NCI-H187 treated with DMSO at 0.1 percent for 48 hours (cell line): Measurements from ENCODE around the gene PRPF31.

Experiments
- DNase-seq: peaks from one replicate; lab custom pipeline; 2025; lab: John Stamatoyannopoulos, UW

The PRPF31 gene

GRCh38 chr19:54141356-54141755, 25.8 kb downstream of the PRPF31 start:
- no peak for DNase-seq

- no peak for DNase-seq
Measured at GRCh38 chr19:54142166-54142780, 26.7 kb downstream of the PRPF31 start.

GRCh38 chr19:54145541-54146158, 30.1 kb downstream of the PRPF31 start:
- DNase-seq = no peak

DNA sequence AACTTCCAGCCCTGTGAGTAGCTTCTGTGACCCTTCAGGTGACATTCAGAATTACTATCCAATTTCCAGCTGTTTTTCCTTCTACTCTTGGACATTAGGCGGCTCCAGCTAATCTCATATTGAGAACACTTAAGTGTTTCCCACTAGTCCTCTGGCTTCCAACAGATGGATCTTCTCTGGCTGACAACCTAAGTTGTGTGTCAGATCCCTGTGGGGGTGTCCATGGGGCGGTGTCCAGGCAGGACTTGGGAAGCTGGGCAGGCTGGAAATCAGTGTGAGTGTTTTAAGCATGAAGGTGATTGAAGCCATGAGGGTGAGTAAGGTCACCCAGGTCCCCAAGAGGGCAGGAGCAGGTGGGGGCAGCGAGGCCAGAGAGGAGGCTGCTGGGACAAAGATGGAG, 32.1 kb downstream of the PRPF31 start:
- DNase-seq = no peak

DNA sequence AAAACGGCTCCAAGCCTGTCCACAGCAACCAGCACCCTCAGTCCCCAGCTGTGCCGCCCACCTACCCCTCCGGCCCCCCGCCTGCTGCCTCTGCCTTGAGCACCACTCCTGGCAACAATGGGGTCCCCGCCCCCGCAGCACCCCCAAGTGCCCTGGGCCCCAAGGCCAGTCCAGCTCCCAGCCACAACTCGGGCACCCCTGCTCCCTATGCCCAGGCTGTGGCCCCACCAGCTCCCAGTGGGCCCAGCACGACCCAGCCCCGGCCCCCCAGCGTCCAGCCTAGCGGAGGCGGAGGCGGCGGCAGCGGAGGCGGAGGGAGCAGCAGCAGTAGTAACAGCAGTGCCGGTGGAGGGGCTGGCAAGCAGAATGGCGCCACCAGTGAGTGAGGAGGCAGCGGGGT, 32.6 kb downstream of the PRPF31 start:
- DNase-seq = no peak

DNA sequence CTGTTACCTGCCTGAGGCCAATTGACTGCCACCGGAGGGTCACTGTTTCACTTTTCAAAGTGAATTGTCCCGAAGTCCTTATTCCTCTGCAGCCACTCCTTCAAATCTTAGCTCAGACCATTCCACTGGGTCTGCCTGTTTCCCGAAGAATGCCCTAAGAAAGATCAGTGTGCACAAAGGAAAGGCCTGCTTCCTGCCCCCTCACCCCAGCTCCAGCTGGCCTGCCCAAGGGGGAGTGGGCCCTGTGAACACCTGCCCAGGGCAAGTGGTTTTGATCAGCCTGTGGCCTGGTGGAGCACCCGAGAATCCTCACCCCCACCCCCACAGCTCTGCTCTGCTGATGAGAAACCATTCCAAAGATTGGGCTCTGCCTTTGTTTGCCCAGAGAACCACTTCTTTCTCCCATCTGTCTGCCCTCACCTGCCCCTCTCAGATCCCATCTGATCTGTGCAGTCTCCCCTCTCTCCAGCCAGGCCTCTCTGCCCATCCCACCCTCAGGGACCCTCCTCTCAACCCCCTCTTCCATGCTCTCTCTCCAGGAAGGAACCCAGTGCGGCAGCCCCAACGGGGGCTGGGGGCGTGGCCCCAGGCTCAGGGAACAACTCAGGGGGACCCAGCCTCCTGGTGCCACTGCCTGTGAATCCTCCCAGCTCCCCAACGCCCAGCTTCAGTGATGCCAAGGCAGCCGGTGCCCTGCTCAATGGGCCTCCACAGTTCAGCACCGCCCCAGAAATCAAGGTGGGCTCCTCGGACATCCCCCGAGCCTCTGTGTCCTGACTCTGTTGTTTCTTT, 33.7 kb downstream of the PRPF31 start:
- no peak for DNase-seq

- no peak for DNase-seq
Measured at GRCh38 chr19:54151362-54152035, 35.9 kb downstream of the PRPF31 start.

DNA sequence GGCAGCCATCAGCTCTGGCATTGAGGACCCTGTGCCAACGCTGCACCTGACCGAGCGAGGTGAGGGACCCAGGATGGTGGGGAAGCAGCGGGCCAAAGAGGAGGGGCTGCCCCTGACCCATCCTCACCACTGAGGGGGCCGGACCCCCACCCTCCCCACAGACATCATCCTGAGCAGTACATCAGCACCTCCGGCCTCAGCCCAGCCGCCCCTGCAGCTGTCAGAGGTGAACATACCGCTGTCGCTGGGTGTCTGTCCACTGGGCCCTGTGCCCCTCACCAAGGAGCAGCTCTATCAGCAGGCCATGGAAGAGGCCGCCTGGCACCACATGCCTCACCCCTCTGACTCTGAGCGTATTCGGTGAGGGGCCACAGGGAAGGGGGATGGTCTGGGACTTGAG, 36.7 kb downstream of the PRPF31 start:
- DNase-seq = no peak

DNA sequence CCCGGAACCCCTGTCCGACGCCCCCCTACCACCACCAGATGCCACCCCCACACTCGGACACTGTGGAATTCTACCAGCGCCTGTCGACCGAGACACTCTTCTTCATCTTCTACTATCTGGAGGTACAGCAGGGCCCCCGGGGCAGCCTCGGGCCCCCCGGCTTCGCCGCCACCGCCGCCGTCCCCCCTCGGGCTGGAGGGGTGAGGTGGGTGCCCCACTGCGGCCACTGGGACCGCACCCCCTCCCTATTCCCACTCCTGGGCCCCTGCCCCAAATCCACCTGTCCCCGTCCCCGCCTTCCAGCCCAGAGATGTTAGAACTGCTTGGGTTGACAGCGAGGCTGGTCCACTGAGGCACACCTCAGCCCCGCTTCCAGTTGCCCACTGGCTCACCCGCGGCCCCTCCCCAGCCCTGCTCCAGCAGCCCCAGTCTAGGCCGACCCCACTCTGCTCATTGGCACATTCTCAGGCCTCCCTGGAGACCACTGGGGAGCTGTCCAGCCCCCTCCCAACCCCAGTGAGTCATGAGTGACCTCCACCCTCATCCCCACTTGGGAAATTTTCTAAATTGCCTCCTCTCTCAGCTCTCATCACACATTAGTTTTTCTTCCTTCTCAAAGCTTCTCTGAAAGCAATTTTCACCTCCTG, 37.4 kb downstream of the PRPF31 start:
- DNase-seq = no peak

DNA sequence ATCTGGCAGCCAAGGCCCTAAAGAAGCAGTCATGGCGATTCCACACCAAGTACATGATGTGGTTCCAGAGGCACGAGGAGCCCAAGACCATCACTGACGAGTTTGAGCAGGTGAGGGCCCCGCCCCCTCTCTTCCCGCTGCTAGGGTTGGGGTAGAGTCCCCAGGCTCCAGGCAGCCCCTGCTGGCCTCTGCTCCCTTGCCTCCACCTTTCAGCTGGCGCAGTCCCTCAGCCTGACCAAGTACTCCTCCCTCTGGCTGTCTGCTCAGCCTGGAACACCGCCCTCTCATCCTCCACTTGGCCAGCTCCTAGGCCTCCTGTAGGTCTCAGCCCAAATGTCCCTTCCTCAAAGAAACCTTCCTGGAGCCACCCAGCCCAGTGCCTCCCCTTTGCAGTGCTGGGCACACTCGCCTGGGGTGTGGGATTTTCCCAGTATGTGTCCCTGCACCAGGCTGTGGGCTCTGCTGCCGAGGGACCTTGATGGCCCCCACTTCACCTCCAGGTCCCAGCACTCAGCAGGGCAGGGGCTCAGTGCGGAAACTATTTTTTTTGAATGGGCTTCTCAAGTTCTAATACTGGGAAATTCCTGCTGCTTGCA, 38.3 kb downstream of the PRPF31 start:
- no peak for DNase-seq

DNA sequence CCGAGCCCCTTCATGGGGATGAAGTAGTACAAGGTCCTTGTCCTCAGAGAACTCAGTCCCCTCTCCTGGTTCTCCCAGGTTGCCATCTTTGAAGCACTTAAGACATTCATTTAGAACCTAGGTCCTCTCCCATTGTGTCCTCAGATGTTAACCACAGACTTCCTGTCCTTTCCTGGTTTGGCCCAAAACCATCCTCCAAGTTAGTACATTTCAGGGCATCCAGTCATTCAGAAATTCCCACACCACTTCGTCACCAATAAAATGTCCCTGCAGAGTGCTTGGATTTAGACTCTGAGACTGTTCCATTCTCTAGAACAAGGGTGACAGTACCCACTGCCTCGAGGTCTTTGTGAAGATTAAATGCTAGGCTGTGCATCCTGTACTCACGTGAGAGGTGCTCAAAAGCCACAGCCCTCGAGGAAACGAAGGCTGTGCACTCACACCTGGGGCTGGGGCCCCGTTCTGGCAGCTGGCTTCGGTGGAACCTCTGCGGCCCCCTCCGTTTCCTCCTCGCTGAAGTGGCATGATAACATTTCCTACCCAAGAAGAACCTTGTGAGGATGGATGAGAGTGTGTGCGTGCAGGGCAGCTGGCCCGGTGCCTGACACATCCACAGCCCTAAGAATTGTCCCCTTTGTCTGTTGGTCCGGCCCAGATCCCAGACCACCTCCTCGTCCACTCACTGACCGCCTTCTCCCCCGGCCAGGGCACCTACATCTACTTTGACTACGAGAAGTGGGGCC, 39.2 kb downstream of the PRPF31 start:
- DNase-seq = no peak

DNA sequence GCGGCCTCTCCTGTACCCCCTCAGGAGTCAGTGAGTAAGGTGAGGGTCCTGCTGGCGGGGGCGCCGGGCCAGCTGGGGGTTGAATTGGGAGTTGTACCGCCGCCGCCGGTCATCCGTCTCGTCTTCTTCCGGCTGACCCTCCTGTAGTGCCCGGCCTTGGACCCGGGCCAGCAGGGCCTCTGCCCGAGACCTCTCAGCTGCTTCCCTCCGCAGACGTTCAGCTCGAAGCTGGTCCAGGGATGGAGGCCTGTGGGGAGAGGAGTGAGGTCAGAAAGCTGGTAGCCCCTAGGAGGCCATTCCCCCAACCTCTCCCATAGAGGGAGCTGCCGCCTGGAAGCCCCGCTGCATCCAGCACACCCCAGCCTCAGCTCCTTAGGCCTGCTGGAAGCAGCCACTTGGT, 40.1 kb downstream of the PRPF31 start:
- no peak for DNase-seq

- DNase-seq = no peak
Measured at GRCh38 chr19:54156490-54156889, 40.9 kb downstream of the PRPF31 start.

DNA sequence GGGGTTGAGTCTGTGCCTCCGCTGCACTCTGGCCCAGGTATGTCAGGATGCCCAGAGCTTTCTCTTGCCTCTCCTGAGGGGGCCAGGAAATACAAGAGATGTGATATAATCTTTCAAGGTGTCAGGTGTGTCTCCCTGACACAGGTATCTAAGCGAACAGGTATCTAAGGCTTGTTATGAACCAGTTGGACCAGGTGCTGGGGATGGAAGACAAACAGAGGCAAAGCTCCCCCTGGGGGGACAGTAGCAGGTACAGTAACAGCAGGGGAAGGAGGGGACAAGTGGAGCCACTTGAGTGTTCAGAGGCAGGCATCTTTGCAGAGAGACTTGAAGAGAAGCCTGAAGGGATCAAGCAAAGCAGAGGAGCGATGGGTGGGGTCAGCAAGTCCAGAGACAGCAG, 41.4 kb downstream of the PRPF31 start:
- no peak for DNase-seq

- no peak for DNase-seq
Measured at GRCh38 chr19:54158812-54159351, 43.3 kb downstream of the PRPF31 start.

DNA sequence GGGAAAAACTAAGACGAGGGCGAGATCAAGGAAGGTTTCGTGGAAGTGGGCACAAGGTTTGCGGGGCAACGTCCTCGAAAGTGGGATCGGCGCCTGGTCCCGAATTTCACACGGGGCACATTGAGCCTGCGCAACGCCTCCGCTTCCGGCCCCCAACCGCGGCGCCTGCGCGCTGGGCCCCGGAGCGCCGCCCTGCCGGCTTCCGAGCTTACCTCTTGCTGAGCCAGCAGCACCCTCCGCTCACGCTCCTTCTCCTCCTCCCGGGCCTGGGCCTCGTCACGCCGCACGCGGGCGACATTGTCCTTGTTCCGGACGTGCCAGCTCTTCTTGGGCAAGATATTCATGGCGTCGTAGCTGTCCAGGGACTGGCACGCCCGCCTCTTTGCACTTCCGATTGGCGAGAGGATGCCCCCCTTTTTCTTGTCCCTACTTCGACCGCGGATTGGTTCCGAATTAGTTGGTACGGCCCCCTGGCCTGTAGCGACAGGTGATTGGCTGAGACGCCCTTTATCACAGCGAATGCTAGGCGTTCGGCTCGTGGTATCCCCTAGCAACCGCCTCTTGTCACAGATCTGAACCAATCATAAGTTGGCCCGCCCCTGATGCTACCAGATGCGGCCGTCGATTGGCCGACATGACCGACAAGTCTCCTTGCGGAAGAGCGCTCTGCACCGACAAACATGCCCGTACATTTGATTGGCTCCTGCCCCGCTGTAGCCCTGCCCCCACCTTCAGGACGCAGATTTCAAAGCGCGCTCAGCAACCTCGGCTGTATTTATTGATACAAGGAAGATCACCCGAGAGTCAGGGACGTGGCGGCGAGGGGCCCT, 44.0 kb downstream of the PRPF31 start, which contains the start of gene LENG1:
LENG1 (minus strand) TSS at position 370 of the 830 bp plus-strand sequence; CDS start at position 344, 26 bp downstream.
- DNase-seq = peak; percentile 98

GRCh38 chr19:54160182-54160811, 44.7 kb downstream of the PRPF31 start:
- DNase-seq = no peak

GRCh38 chr19:54160854-54161253, 45.3 kb downstream of the PRPF31 start:
- DNase-seq = no peak

DNA sequence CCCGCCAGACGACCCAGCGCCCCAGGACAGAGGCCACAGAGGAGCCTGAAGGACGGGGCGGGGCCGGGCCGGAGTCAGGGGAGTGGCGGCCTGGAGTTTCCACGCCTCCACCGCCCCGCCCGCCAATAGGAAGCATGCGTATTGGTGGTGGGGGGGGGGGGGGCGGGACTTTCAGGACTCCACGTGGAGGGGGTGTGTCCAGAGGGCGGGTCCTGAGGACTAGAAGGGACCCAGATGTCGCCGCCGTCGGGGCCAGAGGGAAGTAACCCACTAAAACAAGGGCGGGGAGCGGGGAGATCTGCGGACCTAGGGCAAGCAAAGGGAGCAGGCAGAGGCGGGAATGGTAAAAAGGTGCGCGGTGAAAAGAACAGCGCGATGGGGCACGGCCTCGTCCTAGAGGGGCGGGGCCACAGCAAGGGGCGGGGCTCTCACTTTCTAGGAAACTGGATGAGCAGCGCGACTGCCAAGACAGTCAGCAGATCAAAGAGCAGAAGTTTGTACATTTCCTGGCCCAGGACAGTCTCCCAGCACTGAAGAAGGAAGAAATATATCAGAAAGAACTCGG, 46.8 kb downstream of the PRPF31 start:
- peak; percentile 23 for DNase-seq
